HCT116 (cell line): ENCODE data around the gene GRK5. TPM values are rescaled to one million over a fixed set of nuclear protein-coding genes. Genes with fewer than 3 reads are reported as not detected.

Source experiments
- ATAC-seq: fragments of 200-7000 bp; cut with Tn5 transposase; 2 replicates; pipeline ENCODE4 v1.9.1; 2020; ENCODE audit warnings: mild to moderate bottlenecking, moderate library complexity
- BruUV-seq: library from RNA; stranded (reverse); fragments of 400-500 nt; replicated peaks from 2 replicates; lab custom pipeline; 2021; lab: Mats Ljungman, UMichigan
- CTCF ChIA-PET: fragments of 300-600 bp; sonication (Branson Sonifier 250); formaldehyde crosslinking; loops from one replicate; lab custom pipeline; 2021; ENCODE audit warnings: antibody characterized with exemption; lab: Charles Lee
- POLR2A ChIA-PET: fragments of 300-600, 350-600 bp; sonication (Branson Sonifier 250); formaldehyde crosslinking; loops from one replicate; lab custom pipeline; 2021; ENCODE audit warnings: antibody characterized with exemption; lab: Charles Lee
- RAD21 ChIA-PET, 2 experiments: fragments of 300-600 bp; sonication (Branson Sonifier 250); formaldehyde crosslinking; loops; one replicate each; lab custom pipeline; 2023; ENCODE audit warnings: low total read pairs in 2 of 2; ENCODE audit not compliant: uncharacterized antibody in 2 of 2, unreplicated experiment in 2 of 2, low non-redundant PET in 1 of 2; lab: Charles Lee
- DNase-seq: peaks from one replicate; pipeline ENCODE4 v3.0.0-alpha.2; 2010; ENCODE audit warnings: low read depth, low spot score
- H2AFZ ChIP-seq: fragments of 200-600 bp; shearing (Covaris generic), sonication (generic); 2 replicates; pipeline ENCODE4 v1.6.1; 2017; ENCODE audit warnings: low read depth, mixed run types, mixed read lengths, antibody characterized with exemption, low read length; ENCODE audit not compliant: poor library complexity, severe bottlenecking
- H3K27ac ChIP-seq: 2 replicates; pipeline ENCODE4 v1.5.1; 2012; ENCODE audit warnings: low read depth, low read length
- H3K27me3 ChIP-seq: fragments of 200-600 bp; sonication (generic); 2 replicates; pipeline ENCODE4 v1.6.1; 2016; ENCODE audit warnings: mixed run types, low read length, mixed read lengths; ENCODE audit not compliant: insufficient read depth
- H3K36me3 ChIP-seq, 2 experiments: fragments of 200-500 bp in 1 of 2; fragments of 200-600 bp in 1 of 2; sonication (Bioruptor generic) in 1 of 2; sonication (generic) in 1 of 2; 2 replicates each; pipeline versions ENCODE4 v1.5.1 to v1.6.1; 2014 to 2016; ENCODE audit warnings: low read length in 2 of 2, inconsistent platforms in 1 of 2, mixed read lengths in 1 of 2, mixed run types in 1 of 2; ENCODE audit not compliant: insufficient read depth in 2 of 2, control insufficient read depth in 1 of 2
- H3K4me1 ChIP-seq, 2 experiments: fragments of 200-600 bp in 1 of 2; sonication (generic) in 1 of 2; 2 replicates each; pipeline versions ENCODE4 v1.5.1 to v1.6.1; 2012 to 2017; ENCODE audit warnings: low read length in 2 of 2, inconsistent platforms in 1 of 2, mild to moderate bottlenecking in 1 of 2, mixed read lengths in 1 of 2, mixed run types in 1 of 2, moderate library complexity in 1 of 2; ENCODE audit not compliant: insufficient read depth in 2 of 2, control insufficient read depth in 1 of 2
- H3K4me2 ChIP-seq: fragments of 200-600 bp; sonication (generic); 2 replicates; pipeline ENCODE4 v1.6.1; 2017; ENCODE audit warnings: mixed run types, low read length, mixed read lengths
- H3K4me3 ChIP-seq, 2 experiments: fragments of 200-600 bp in 1 of 2; sonication (generic) in 1 of 2; replicated peaks in 1 of 2; 2 replicates each; pipeline ENCODE4 v1.5.1; 2011 to 2016; ENCODE audit warnings: low read length in 2 of 2, control low read depth in 1 of 2, low read depth in 1 of 2, mild to moderate bottlenecking in 1 of 2, mixed read lengths in 1 of 2, mixed run types in 1 of 2
- H3K79me2 ChIP-seq: fragments of 200-600 bp; sonication (generic); 2 replicates; pipeline ENCODE4 v1.6.1; 2017; ENCODE audit warnings: mild to moderate bottlenecking, mixed run types, low read length, moderate library complexity, mixed read lengths; ENCODE audit not compliant: insufficient read depth
- H3K9ac ChIP-seq: fragments of 200-600 bp; sonication (generic); 2 replicates; pipeline ENCODE4 v1.6.1; 2016; ENCODE audit warnings: low read length, mixed read lengths
- H3K9me2 ChIP-seq: fragments of 200-600 bp; sonication (generic), shearing (Covaris generic); 2 replicates; pipeline ENCODE4 v1.6.1; 2017; ENCODE audit warnings: mixed run types, mild to moderate bottlenecking, moderate library complexity; ENCODE audit not compliant: insufficient read depth
- H3K9me3 ChIP-seq, 2 experiments: fragments of 200-500 bp in 1 of 2; fragments of 200-600 bp in 1 of 2; sonication (Bioruptor generic) in 1 of 2; sonication (generic) in 1 of 2; 2 replicates each; pipeline ENCODE4 v1.6.1; 2014 to 2017; ENCODE audit warnings: low read length in 2 of 2, mixed read lengths in 2 of 2, inconsistent platforms in 1 of 2, low read depth in 1 of 2, mild to moderate bottlenecking in 1 of 2, mixed run types in 1 of 2, moderate library complexity in 1 of 2; ENCODE audit not compliant: control insufficient read depth in 1 of 2, insufficient read depth in 1 of 2
- H4K20me1 ChIP-seq: fragments of 200-600 bp; sonication (generic), shearing (Covaris generic); 2 replicates; pipeline ENCODE4 v1.6.1; 2017; ENCODE audit warnings: mixed run types, mild to moderate bottlenecking, moderate library complexity; ENCODE audit not compliant: insufficient read depth
- CBX3 ChIP-seq: IDR thresholded peaks from 2 replicates; pipeline ENCODE4 v1.6.1; 2012; ENCODE audit warnings: low read depth
- EGR1 ChIP-seq: IDR thresholded peaks from 2 replicates; pipeline ENCODE4 v1.6.1; 2012; ENCODE audit warnings: low read depth
- POLR2A ChIP-seq: IDR thresholded peaks from 2 replicates; pipeline ENCODE4 v1.7.0; 2011; ENCODE audit warnings: borderline replicate concordance; ENCODE audit not compliant: insufficient read depth, insufficient read length; ENCODE audit errors: extremely low read depth
- POLR2AphosphoS5 ChIP-seq: IDR thresholded peaks from 2 replicates; pipeline ENCODE4 v1.6.1; 2011; ENCODE audit warnings: mild to moderate bottlenecking, low read depth, low read length, moderate library complexity
- RAD21 ChIP-seq: IDR thresholded peaks from 2 replicates; pipeline ENCODE4 v1.6.1; 2012; ENCODE audit warnings: low read depth, mild to moderate bottlenecking
- SIN3A ChIP-seq: IDR thresholded peaks from 2 replicates; pipeline ENCODE4 v1.6.1; 2012; ENCODE audit warnings: low read depth
- TCF7L2 ChIP-seq: IDR thresholded peaks from 2 replicates; pipeline ENCODE4 v1.7.0; 2011; ENCODE audit warnings: borderline replicate concordance, inconsistent platforms; ENCODE audit not compliant: insufficient read depth, insufficient read length; ENCODE audit errors: extremely low read depth
- YY1 ChIP-seq: IDR thresholded peaks from 2 replicates; pipeline ENCODE4 v1.6.1; 2011; ENCODE audit warnings: low read length, low read depth, moderate library complexity, mild to moderate bottlenecking; ENCODE audit not compliant: insufficient replicate concordance; ENCODE audit errors: extremely low read depth
- intact Hi-C: fragments of 100-400 bp; cut with micrococcal nuclease; formaldehyde crosslinking; loops from 2 replicates; pipeline ENCODE4 v1.10.0; 2022
- total RNA-seq: library from RNA; stranded (reverse); gene quantifications from one replicate; pipeline ENCODE4 v1.2.1, GENCODE V29; 2021; ENCODE audit not compliant: unreplicated experiment
- TF ChIP-seq, protein P1 (sequence below): IDR thresholded peaks from 2 replicates; pipeline ENCODE4 v1.6.1; 2012; ENCODE audit warnings: low read depth
- TF ChIP-seq, protein P2 (sequence below): IDR thresholded peaks from 2 replicates; pipeline ENCODE4 v1.6.1; 2012
- TF ChIP-seq, protein P3 (sequence below): IDR thresholded peaks from 2 replicates; pipeline ENCODE4 v1.6.1; 2012
- TF ChIP-seq, protein P4 (sequence below): IDR thresholded peaks from 2 replicates; pipeline ENCODE4 v1.6.1; 2011; ENCODE audit warnings: mild to moderate bottlenecking, low read length, moderate library complexity; ENCODE audit not compliant: insufficient replicate concordance; ENCODE audit errors: extremely low read depth

The GRK5 gene
- total RNA-seq, 1 experiment from 2014 or later = 7.3 TPM

DNA sequence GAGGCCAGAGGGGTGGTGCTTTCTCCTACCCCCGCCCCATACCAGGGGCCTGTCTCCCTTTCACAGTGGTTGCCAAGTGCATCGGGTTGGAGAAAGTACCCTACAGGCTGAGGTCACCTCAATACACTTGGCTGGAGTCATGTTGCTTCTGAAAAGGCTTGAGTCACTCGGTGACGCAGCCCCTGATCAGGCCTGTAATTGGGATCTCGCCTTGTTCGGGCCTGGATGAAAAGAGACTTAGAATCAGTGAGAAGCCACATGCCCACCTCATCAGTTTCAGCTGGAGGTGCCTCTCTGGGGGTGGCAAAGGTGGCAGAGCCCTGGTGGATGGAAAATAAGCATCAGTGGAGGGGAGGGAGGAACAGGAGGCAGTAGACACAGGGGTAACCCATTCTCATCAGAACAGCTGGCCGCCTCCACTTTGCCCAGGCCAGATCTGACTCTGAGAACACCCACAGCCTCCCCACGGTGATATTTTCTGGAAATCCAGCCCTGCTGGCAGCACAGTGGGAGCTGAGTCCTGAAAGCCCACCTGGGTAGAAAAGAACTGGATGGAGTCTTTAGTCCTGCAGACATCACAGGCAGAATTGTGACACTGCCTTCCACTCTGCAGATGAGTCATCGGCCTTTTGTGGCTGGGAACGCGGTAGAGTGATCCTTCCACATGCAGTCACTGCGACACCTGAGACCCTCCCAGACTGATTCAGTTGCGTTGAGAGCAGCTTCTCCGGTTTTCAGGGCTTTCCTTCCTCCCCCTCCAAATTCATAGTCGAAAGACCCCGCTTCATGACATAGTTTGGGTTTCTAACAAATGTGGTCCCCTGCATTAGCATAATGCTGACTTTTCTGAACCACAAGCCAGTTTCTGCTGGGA is 108.0 kb downstream of the GRK5 start (continued):
- TF ChIP-seq, protein P1, sequence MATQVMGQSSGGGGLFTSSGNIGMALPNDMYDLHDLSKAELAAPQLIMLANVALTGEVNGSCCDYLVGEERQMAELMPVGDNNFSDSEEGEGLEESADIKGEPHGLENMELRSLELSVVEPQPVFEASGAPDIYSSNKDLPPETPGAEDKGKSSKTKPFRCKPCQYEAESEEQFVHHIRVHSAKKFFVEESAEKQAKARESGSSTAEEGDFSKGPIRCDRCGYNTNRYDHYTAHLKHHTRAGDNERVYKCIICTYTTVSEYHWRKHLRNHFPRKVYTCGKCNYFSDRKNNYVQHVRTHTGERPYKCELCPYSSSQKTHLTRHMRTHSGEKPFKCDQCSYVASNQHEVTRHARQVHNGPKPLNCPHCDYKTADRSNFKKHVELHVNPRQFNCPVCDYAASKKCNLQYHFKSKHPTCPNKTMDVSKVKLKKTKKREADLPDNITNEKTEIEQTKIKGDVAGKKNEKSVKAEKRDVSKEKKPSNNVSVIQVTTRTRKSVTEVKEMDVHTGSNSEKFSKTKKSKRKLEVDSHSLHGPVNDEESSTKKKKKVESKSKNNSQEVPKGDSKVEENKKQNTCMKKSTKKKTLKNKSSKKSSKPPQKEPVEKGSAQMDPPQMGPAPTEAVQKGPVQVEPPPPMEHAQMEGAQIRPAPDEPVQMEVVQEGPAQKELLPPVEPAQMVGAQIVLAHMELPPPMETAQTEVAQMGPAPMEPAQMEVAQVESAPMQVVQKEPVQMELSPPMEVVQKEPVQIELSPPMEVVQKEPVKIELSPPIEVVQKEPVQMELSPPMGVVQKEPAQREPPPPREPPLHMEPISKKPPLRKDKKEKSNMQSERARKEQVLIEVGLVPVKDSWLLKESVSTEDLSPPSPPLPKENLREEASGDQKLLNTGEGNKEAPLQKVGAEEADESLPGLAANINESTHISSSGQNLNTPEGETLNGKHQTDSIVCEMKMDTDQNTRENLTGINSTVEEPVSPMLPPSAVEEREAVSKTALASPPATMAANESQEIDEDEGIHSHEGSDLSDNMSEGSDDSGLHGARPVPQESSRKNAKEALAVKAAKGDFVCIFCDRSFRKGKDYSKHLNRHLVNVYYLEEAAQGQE = no peak
- TF ChIP-seq POLR2AphosphoS5 = peak; percentile 58; the same call in 1 of the 2 replicates
- no peak for TF ChIP-seq SIN3A

DNA sequence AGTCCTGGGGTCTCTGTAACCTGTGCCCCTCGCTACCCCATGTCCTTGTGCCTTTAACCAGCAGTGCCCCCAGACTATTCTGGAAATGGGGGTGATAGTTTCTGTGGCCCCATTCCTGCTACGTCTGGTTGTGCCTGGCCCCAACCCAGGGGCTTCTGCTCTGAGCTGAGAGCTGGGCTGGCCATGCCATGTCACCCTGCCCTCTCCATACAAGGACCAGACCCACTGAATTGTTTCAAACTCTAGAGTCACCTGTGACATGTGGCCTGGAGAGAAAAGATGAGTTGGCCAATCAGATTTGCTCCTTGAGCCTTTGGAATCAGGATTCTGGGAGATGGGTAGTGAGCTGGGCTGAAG is 108.6 kb downstream of the GRK5 start:
- Histone ChIP-seq H3K4me1 (peaks cover 60 to 75% of the 10 kb centered on the region in 2 experiments), H3K27ac (peak overlapping the region; percentile 98)
- TF ChIP-seq, protein P2, sequence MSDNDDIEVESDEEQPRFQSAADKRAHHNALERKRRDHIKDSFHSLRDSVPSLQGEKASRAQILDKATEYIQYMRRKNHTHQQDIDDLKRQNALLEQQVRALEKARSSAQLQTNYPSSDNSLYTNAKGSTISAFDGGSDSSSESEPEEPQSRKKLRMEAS = no peak
- TF ChIP-seq RAD21 (no peak), CBX3 (no peak), YY1 (no peak), POLR2A (no peak), EGR1 (no peak), TCF7L2 (no peak)
- TF ChIP-seq, protein P3, sequence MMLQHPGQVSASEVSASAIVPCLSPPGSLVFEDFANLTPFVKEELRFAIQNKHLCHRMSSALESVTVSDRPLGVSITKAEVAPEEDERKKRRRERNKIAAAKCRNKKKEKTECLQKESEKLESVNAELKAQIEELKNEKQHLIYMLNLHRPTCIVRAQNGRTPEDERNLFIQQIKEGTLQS = no peak
- TF ChIP-seq, protein P1 = no peak
- TF ChIP-seq, protein P4, sequence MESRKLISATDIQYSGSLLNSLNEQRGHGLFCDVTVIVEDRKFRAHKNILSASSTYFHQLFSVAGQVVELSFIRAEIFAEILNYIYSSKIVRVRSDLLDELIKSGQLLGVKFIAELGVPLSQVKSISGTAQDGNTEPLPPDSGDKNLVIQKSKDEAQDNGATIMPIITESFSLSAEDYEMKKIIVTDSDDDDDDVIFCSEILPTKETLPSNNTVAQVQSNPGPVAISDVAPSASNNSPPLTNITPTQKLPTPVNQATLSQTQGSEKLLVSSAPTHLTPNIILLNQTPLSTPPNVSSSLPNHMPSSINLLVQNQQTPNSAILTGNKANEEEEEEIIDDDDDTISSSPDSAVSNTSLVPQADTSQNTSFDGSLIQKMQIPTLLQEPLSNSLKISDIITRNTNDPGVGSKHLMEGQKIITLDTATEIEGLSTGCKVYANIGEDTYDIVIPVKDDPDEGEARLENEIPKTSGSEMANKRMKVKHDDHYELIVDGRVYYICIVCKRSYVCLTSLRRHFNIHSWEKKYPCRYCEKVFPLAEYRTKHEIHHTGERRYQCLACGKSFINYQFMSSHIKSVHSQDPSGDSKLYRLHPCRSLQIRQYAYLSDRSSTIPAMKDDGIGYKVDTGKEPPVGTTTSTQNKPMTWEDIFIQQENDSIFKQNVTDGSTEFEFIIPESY = no peak

More for the DNA sequence above, 108.6 kb downstream of the GRK5 start:
- BruUV-seq = TSS peak; percentile 89
- H3K9me3 ChIP-seq = no peaks in the 10 kb centered on the region
- ChIA-PET POLR2A (interaction anchor here (0.8 to 2.3 kb wide), 6 partner anchors 9 to 109 kb away, joined by 3 to 10 read pairs (median 4); no protein-coding TSS in a partner anchor), CTCF (interaction anchor here (0.8 to 1.2 kb wide), 2 partner anchors 107 to 165 kb away, joined by 3 read pairs; no protein-coding TSS in a partner anchor), RAD21 (interaction anchor here (0.6 to 1.5 kb wide), 3 partner anchors 99 to 109 kb away, joined by 3 to 8 read pairs (median 3); partner anchors contain the start of gene GRK5 (in 1 of the 2))
- no peaks in the 10 kb centered on the region for H3K36me3 ChIP-seq
- no peak overlapping the region for H2AFZ ChIP-seq
- ATAC-seq = no peak
- peak overlapping the region in 1 of 2 experiments; percentile 38; a peak in 2 of 4 replicates for H3K4me3 ChIP-seq
- no peak for DNase-seq
- intact Hi-C loops = loop anchor here (2.0 to 5.0 kb wide), 3 partner anchors 45 to 109 kb away; partner anchors contain the start of gene GRK5
- no peaks in the 10 kb centered on the region for H3K79me2 ChIP-seq
- peak overlapping the region; percentile 82 for H3K4me2 ChIP-seq
- H3K27me3 ChIP-seq = no peaks in the 10 kb centered on the region
- no peaks in the 10 kb centered on the region for H4K20me1 ChIP-seq
- H3K9ac ChIP-seq = peak overlapping the region; percentile 66
- H3K9me2 ChIP-seq = no peaks in the 10 kb centered on the region
